H9 (cell line): ENCODE results near the gene WWC2. TPM values are rescaled to one million over a fixed set of nuclear protein-coding genes. Genes with fewer than 3 reads are reported as not detected.

Experiments
- DNase-seq: peaks from one replicate; pipeline ENCODE4 v3.0.0-alpha.2; 2017
- H2AFZ ChIP-seq: one replicate; pipeline ENCODE4 v1.6.1; 2013; ENCODE audit warnings: mild to moderate bottlenecking, low read length, control low read depth, moderate library complexity
- H2AK5ac ChIP-seq: 2 replicates; pipeline ENCODE4 v1.6.1; 2013; ENCODE audit warnings: low read length, control low read depth, mixed read lengths; ENCODE audit not compliant: insufficient read length
- H2BK120ac ChIP-seq: one replicate; pipeline ENCODE4 v1.6.1; 2013; ENCODE audit warnings: low read depth, mild to moderate bottlenecking, low read length, control low read depth, inconsistent platforms; ENCODE audit not compliant: poor library complexity, severe bottlenecking
- H2BK12ac ChIP-seq: 2 replicates; pipeline ENCODE4 v1.6.1; 2013; ENCODE audit warnings: low read length, control low read depth, mixed read lengths, low read depth; ENCODE audit not compliant: insufficient read length
- H2BK15ac ChIP-seq: 2 replicates; pipeline ENCODE4 v1.6.1; 2013; ENCODE audit warnings: low read depth, low read length, control low read depth
- H2BK20ac ChIP-seq: one replicate; pipeline ENCODE4 v1.6.1; 2013; ENCODE audit warnings: low read depth, mild to moderate bottlenecking, low read length, control low read depth, inconsistent platforms; ENCODE audit not compliant: poor library complexity, severe bottlenecking
- H2BK5ac ChIP-seq: 2 replicates; pipeline ENCODE4 v1.6.1; 2013; ENCODE audit warnings: low read length, control low read depth, mixed read lengths; ENCODE audit not compliant: insufficient read length
- H3K14ac ChIP-seq: 2 replicates; pipeline ENCODE4 v1.6.1; 2013; ENCODE audit warnings: low read length, control low read depth; ENCODE audit not compliant: insufficient read depth
- H3K18ac ChIP-seq: 2 replicates; pipeline ENCODE4 v1.6.1; 2013; ENCODE audit warnings: low read depth, mild to moderate bottlenecking, mixed read lengths, low read length, control low read depth; ENCODE audit not compliant: insufficient read length
- H3K23ac ChIP-seq: 2 replicates; pipeline ENCODE4 v1.6.1; 2013; ENCODE audit warnings: low read length, control low read depth, mixed read lengths, low read depth; ENCODE audit not compliant: insufficient read length
- H3K23me2 ChIP-seq: 2 replicates; pipeline ENCODE4 v1.6.1; 2013; ENCODE audit warnings: low read depth, mild to moderate bottlenecking, mixed read lengths, low read length, control low read depth; ENCODE audit not compliant: insufficient read length, poor library complexity, severe bottlenecking
- H3K27ac ChIP-seq: 2 replicates; pipeline ENCODE4 v1.5.1; 2013; ENCODE audit warnings: low read length, control low read depth, mixed read lengths, low read depth; ENCODE audit not compliant: insufficient read length
- H3K27me3 ChIP-seq: 2 replicates; pipeline ENCODE4 v1.6.1; 2013; ENCODE audit warnings: low read length, control low read depth, inconsistent platforms; ENCODE audit not compliant: insufficient read depth
- H3K4ac ChIP-seq: 2 replicates; pipeline ENCODE4 v1.6.1; 2013; ENCODE audit warnings: low read depth, mild to moderate bottlenecking, control low read depth, inconsistent platforms, low read length, moderate library complexity
- H3K4me1 ChIP-seq: 2 replicates; pipeline ENCODE4 v1.6.1; 2013; ENCODE audit warnings: low read length, control low read depth, inconsistent platforms; ENCODE audit not compliant: insufficient read depth
- H3K4me2 ChIP-seq: 2 replicates; pipeline ENCODE4 v1.6.1; 2013; ENCODE audit warnings: low read length, control low read depth, mixed read lengths; ENCODE audit not compliant: insufficient read length, insufficient read depth
- H3K56ac ChIP-seq: 2 replicates; pipeline ENCODE4 v1.6.1; 2013; ENCODE audit warnings: low read depth, mild to moderate bottlenecking, mixed read lengths, low read length, control low read depth; ENCODE audit not compliant: insufficient read length
- H3K79me1 ChIP-seq: 2 replicates; pipeline ENCODE4 v1.6.1; 2013; ENCODE audit warnings: low read depth, mild to moderate bottlenecking, moderate library complexity, low read length, control low read depth, inconsistent platforms; ENCODE audit not compliant: insufficient read depth, poor library complexity, severe bottlenecking
- H3K79me2 ChIP-seq: 2 replicates; pipeline ENCODE4 v1.6.1; 2013; ENCODE audit warnings: low read length, control low read depth, inconsistent platforms; ENCODE audit not compliant: insufficient read depth
- H3K9ac ChIP-seq: 2 replicates; pipeline ENCODE4 v1.6.1; 2013; ENCODE audit warnings: low read length, control low read depth, mixed read lengths; ENCODE audit not compliant: insufficient read length; ENCODE audit errors: extremely low read depth
- H3K9me3 ChIP-seq: one replicate; pipeline ENCODE4 v1.6.1; 2013; ENCODE audit warnings: low read depth, low read length, inconsistent platforms; ENCODE audit not compliant: control insufficient read depth
- H3T11ph ChIP-seq: one replicate; pipeline ENCODE4 v1.6.1; 2013; ENCODE audit warnings: mild to moderate bottlenecking, low read length, control low read depth, inconsistent platforms
- H4K20me1 ChIP-seq: one replicate; pipeline ENCODE4 v1.6.1; 2013; ENCODE audit not compliant: control insufficient read depth, insufficient read length, insufficient read depth
- H4K5ac ChIP-seq: 2 replicates; pipeline ENCODE4 v1.6.1; 2013; ENCODE audit warnings: low read depth, mild to moderate bottlenecking, mixed read lengths, low read length, control low read depth; ENCODE audit not compliant: insufficient read length
- H4K8ac ChIP-seq: replicated peaks from 2 replicates; pipeline ENCODE4 v1.6.1; 2013; ENCODE audit warnings: low read length, control low read depth, mixed read lengths, low read depth; ENCODE audit not compliant: insufficient read length
- H4K91ac ChIP-seq: 2 replicates; pipeline ENCODE4 v1.6.1; 2013; ENCODE audit warnings: low read depth, mild to moderate bottlenecking, moderate library complexity, mixed read lengths, low read length, control low read depth; ENCODE audit not compliant: insufficient read length
- H3K27ac Mint-ChIP-seq, 3 experiments: 2 replicates in 2 of 3; 3 replicates in 1 of 3; pipeline ENCODE4 v1.8.0; 2020 to 2021; ENCODE audit warnings: mixed read lengths in 3 of 3, mild to moderate bottlenecking in 1 of 3, moderate library complexity in 1 of 3
- H3K27me3 Mint-ChIP-seq: 2 replicates; pipeline ENCODE4 v1.8.0; 2021; ENCODE audit warnings: low read depth, mild to moderate bottlenecking, moderate library complexity, mixed read lengths
- H3K36me3 Mint-ChIP-seq, 3 experiments: 2 replicates in 2 of 3; 3 replicates in 1 of 3; pipeline ENCODE4 v1.8.0; 2020 to 2021; ENCODE audit warnings: low read depth in 3 of 3, mixed read lengths in 3 of 3; ENCODE audit not compliant: insufficient read depth in 1 of 3
- H3K4me1 Mint-ChIP-seq, 2 experiments: 2 replicates each; pipeline ENCODE4 v1.8.0; 2020; ENCODE audit warnings: mixed read lengths in 2 of 2
- H3K4me3 Mint-ChIP-seq, 2 experiments: 2 replicates in 1 of 2; 3 replicates in 1 of 2; pipeline ENCODE4 v1.8.0; 2020 to 2021; ENCODE audit warnings: mild to moderate bottlenecking in 2 of 2, mixed read lengths in 2 of 2, moderate library complexity in 1 of 2
- H3K9me3 Mint-ChIP-seq, 2 experiments: 2 replicates in 1 of 2; 3 replicates in 1 of 2; pipeline ENCODE4 v1.8.0; 2020; ENCODE audit warnings: mild to moderate bottlenecking in 2 of 2, mixed read lengths in 2 of 2, moderate library complexity in 1 of 2
- CTCF ChIP-seq: fragments of 200-600 bp; sonication (generic); conservative IDR thresholded peaks from 3 replicates; pipeline ENCODE4 v1.8.0; 2021; ENCODE audit warnings: antibody characterized with exemption, mild to moderate bottlenecking
- WGBS: extraction: QIAGEN DNeasy Blood & Tissue Kit; methylation state at CpG from one replicate; pipeline ENCODE4 v1.1.7; 2013; ENCODE audit warnings: missing lambda C conversion rate, low lambda C conversion rate, mixed read lengths; ENCODE audit not compliant: insufficient read length; ENCODE audit errors: extremely low coverage; 5-methylcytosine and 5-hydroxymethylcytosine counted together
- total RNA-seq: library from RNA; stranded (reverse); gene quantifications from 2 replicates; pipeline ENCODE4 v1.2.1, GENCODE V29; 2021

WWC2 gene
- total RNA-seq, 1 experiment from 2014 or later, result 106 TPM

GRCh38 chr4:183106839-183107238 lies 7.8 kb downstream of the WWC2 start:
- Mint-ChIP-seq H3K4me1 (peaks cover 61 to 68% of the 10 kb centered on the region in 2 experiments), H3K27ac (peak overlapping the region; percentile 58 to 84 (median 61); a peak in 4 of 7 replicates), H3K27me3 (no peaks in the 10 kb centered on the region; the same call in 1 of the 2 replicates), H3K36me3 (no peaks in the 10 kb centered on the region), H3K4me3 (no peak overlapping the region), H3K9me3 (no peaks in the 10 kb centered on the region)
- H2BK5ac ChIP-seq, result no peak overlapping the region
- no peak overlapping the region for H3K14ac ChIP-seq
- H3K27me3 ChIP-seq, result no peaks in the 10 kb centered on the region
- peaks cover 60% of the 10 kb centered on the region; the same call in 1 of the 2 replicates for H3K79me2 ChIP-seq
- no peak overlapping the region for H3K27ac ChIP-seq
- H3K23me2 ChIP-seq, result no peaks in the 10 kb centered on the region
- no peak overlapping the region for H2AK5ac ChIP-seq
- no peak overlapping the region for H3K4me2 ChIP-seq
- no peak overlapping the region for H2BK12ac ChIP-seq
- no CpG with 5 or more reads among the region's 4 CpGs for WGBS
- H4K91ac ChIP-seq, result no peak overlapping the region
- H2BK15ac ChIP-seq, result no peak overlapping the region
- DNase-seq, result no peak
- H2AFZ ChIP-seq, result no peak overlapping the region
- H3K79me1 ChIP-seq, result no peaks in the 10 kb centered on the region
- no peaks in the 10 kb centered on the region for H3K9me3 ChIP-seq
- H3K23ac ChIP-seq, result no peak overlapping the region
- no peak overlapping the region for H3K4ac ChIP-seq
- no peaks in the 10 kb centered on the region for H4K20me1 ChIP-seq
- H3K56ac ChIP-seq, result no peak overlapping the region
- no peak overlapping the region for H4K5ac ChIP-seq
- peak overlapping the region; percentile 61 for H2BK120ac ChIP-seq
- peaks cover under 1% of the 10 kb centered on the region; the same call in 1 of the 2 replicates for H3K4me1 ChIP-seq
- no peak overlapping the region for H3T11ph ChIP-seq
- peak; percentile 49; the same call in 2 of the 3 replicates for TF ChIP-seq CTCF
- no peak overlapping the region for H2BK20ac ChIP-seq
- H3K9ac ChIP-seq, result no peak overlapping the region
- no peak overlapping the region for H4K8ac ChIP-seq
- H3K18ac ChIP-seq, result no peak overlapping the region
